ENCODE data around the gene GRAP2.

GRCh38 chr22:39955675-39956074, 54.8 kb downstream of the GRAP2 start:
- TF ChIP-seq POLR2A (IDR thresholded peaks at IDR 0.05) (no peak), CTCF (IDR thresholded peaks at IDR 0.05) (no peak)

Measured in vagina (tissue), 2 donors.